Measurements from ENCODE around the gene MYO18A.

The MYO18A gene

GRCh38 chr17:29032857-29033197 is 147.4 kb downstream of the MYO18A start:
- no peak for TF ChIP-seq CTCF (conservative IDR thresholded peaks at IDR 0.05)
- no peak for TF ChIP-seq ZFX (IDR thresholded peaks at IDR 0.05)
- H3K27ac ChIP-seq = no peak overlapping the region

GRCh38 chr17:29032013-29032856 is 148.0 kb downstream of the MYO18A start:
- TF ChIP-seq ZFX (IDR thresholded peaks at IDR 0.05) = no peak
- no peak overlapping the region for H3K27ac ChIP-seq

GRCh38 chr17:29031488-29031887 is 148.7 kb downstream of the MYO18A start:
- no peak overlapping the region for H3K27ac ChIP-seq
- TF ChIP-seq CTCF (conservative IDR thresholded peaks at IDR 0.05) (no peak), ZFX (IDR thresholded peaks at IDR 0.05) (no peak)

GRCh38 chr17:29024316-29024952 is 155.8 kb downstream of the MYO18A start:
- no peak overlapping the region for H3K27ac ChIP-seq

GRCh38 chr17:29022074-29022473 is 158.1 kb downstream of the MYO18A start:
- H3K27ac ChIP-seq = no peak overlapping the region
- no peak for TF ChIP-seq CTCF (conservative IDR thresholded peaks at IDR 0.05)
- TF ChIP-seq ZFX (IDR thresholded peaks at IDR 0.05) = no peak

More at GRCh38 chr17:29024316-29024952, 155.8 kb downstream of the MYO18A start:
- TF ChIP-seq ZFX (IDR thresholded peaks at IDR 0.05) (no peak), CTCF (conservative IDR thresholded peaks at IDR 0.05) (no peak)

- H3K27ac ChIP-seq = no peak overlapping the region
- TF ChIP-seq ZFX (IDR thresholded peaks at IDR 0.05) (no peak), CTCF (conservative IDR thresholded peaks at IDR 0.05) (no peak)
These were observed 159.0 kb downstream of the MYO18A start for GRCh38 chr17:29021226-29021625.

All from C4-2B (cell line).